ENCODE data around the gene COX6B2.
A peak's percentile ranks its signal among the peaks of the same experiment; 100 is the strongest.
"Not testable (repeated sequence)": the region's sequence is repeated elsewhere in the genome, so short reads cannot be mapped to it uniquely, and the experiment has no call there.

The COX6B2 gene

GRCh38 chr19:55341595-55342531 is 12.7 kb downstream of the COX6B2 start:
- no peak for DNase-seq

GRCh38 chr19:55341171-55341588 is 13.3 kb downstream of the COX6B2 start:
- peak; percentile 43 to 50 for DNase-seq

DNA sequence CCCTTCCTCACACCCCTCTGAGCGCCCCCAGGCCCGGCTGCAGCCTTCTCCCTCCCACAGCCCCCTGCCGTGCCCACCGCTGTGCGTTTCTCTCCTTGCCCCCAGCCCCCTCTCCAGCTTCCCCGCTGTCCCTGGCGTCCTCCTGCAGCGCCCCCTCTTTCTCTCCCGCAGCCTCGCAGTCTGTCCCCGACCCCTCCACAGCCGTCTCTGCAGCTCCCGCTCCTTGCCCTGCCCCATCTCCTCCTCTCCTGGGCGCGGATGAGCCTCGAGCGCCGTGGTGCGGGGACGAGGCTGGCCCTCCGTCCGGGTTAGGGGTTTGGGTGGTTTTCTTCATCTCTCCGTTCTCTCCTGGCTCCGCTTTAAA is 13.8 kb downstream of the COX6B2 start:
- DNase-seq, result peak; percentile 29 to 50

- DNase-seq, result peak in 1 of 2 experiments; percentile 33
Measured at GRCh38 chr19:55339889-55340783, 14.4 kb downstream of the COX6B2 start.

DNA sequence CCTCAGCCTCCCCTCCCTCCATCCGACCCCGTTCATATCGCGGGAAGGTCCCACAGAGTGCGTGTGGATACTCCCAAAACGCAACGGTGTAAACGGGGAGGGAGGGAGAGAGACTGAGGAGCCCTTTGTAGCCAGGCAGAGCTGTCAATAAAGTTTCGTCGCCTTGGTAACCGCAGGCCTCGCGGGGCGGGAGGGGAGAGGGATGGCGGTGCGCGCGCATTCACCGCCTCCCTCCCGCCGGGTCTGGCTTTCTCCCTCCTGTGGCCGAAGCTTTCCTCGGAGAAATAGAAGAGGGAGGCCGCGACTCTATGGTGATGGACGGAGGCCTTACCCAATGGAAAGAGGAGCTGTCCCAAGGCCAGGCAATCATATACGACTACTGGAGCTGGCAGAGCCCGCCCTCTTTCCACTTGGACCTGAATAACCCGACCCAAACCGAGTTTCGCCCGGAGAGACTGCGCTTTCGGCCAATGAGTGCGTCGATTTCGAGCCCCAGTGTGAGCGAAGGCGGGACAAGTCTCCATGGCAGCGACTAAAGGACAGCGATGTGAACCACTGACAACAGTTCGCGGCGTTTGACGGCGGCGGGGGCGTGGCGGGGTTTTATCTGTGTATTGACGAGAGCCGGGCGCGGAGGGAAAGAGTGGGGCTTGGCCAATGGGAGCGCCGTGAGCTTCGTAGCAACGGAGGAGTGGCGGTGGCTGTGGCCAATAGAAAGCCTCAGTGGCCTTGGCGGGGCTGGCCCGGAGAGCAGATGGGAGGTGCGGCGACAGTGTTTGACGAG is 15.2 kb downstream of the COX6B2 start, which contains the start of gene KMT5C:
KMT5C (plus strand) TSS at position 772 of the 784 bp plus-strand sequence. CDS start 2,061 bp downstream, outside the sequence.
- peak; percentile 100 for DNase-seq

DNA sequence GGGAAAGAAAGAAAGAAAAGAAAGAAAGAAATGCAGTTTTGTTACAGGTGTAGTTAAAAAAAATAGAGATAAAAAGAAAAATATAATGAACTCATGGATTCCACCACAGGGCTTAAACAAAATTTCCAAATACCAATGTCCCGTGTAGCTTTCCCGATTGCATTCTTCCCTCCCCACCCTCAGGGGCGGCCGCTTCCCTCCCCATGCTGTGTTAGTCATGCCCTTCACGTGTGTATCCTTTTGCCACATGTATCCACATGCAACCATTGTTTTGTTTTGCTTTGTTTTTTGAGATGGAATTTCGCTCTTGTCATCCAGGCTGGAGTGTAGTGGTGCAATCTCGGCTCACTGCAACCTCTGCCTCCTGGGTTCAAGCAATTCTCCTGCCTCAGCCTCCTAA is 18.4 kb downstream of the COX6B2 start:
- DNase-seq, result no peak

- DNase-seq, result no peak
Measured at GRCh38 chr19:55333870-55334269, 20.6 kb downstream of the COX6B2 start.

DNA sequence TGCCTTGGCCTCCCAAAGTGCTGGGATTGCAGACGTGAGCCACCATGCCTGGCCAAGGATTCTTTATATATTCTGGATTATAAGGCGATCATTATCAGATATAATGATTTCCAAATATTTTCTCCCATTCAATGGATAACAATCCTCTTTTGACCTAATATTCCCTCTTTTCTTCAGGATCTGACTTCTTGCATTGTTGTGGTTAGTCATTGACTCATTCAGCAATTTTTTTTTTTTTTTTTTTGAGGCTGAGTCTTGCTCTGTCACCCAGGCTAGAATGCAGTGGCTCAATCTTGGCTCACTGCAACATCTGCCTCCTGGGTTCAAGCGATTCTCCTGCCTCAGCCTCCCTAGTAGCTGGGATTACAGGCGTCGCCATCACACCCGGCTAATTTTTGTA is 24.7 kb downstream of the COX6B2 start:
- not testable (repeated sequence) for DNase-seq

DNA sequence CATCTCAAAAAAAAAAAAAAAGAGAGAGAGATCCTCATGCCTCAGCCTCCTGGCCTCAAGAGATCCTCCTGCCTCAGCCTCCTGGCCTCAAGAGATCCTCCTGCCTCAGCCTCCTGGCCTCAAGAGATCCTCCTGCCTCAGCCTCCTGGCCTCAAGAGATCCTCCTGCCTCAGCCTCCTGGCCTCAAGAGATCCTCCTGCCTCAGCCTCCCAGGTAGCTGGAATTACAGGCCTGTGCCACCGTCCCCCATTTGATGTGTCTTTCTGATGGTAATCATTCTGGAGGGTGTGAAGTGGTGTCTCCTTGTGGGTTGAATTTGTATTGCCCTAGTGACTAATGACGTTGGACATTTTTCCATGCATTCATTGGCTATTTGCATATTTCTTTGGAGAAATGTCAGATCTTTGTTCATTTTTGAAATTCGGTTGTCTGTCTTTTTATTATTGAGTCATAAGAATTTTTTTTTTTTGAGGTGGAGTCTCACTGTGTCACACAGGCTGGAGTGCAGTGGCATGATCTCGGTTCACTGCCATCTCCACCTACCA is 25.7 kb downstream of the COX6B2 start:
- peak; percentile 40 to 68 for DNase-seq

- DNase-seq, result no peak
Measured at GRCh38 chr19:55325172-55325571, 29.3 kb downstream of the COX6B2 start, which contains the start of gene TMEM150B. Gene TMEM150B (minus strand): TSS chr19:55325341. CDS start chr19:55321036, 4,305 bp downstream.

- no peak for DNase-seq
Measured at GRCh38 chr19:55324662-55325061, 29.9 kb downstream of the COX6B2 start.

DNA sequence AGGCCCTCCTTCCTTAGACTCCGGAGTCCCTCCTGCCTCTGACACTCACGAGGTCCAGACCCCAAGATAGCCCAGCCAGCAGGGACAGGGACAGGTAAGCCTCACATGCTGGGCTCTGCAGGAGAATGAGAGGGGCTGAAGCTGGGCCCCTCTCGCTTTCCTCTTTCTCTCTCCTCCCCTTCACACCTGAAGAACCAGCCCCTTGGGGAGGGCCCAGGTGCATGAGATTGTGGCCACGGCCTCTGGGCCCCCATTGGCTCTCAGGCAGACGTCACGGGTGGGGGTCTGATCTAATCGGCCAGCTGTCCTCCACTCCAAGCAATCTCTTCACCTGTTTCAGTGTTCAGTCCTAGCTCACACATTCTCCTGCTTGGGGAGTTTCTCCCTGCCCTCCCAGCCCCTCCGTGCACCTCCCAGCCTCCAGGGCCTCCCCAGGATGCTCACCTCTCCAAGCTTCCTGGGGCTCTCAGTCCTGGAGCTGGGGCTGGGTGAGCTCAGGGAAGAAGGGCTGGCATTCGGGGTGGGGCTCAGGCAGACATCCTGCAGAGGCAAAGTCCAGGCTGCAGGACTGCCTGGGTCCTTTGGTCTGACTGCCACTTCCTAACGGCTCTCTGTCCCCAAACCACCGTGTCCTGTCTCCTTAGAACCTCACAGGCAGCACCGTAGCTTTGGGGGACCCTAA is 32.2 kb downstream of the COX6B2 start:
- no peak for DNase-seq

DNA sequence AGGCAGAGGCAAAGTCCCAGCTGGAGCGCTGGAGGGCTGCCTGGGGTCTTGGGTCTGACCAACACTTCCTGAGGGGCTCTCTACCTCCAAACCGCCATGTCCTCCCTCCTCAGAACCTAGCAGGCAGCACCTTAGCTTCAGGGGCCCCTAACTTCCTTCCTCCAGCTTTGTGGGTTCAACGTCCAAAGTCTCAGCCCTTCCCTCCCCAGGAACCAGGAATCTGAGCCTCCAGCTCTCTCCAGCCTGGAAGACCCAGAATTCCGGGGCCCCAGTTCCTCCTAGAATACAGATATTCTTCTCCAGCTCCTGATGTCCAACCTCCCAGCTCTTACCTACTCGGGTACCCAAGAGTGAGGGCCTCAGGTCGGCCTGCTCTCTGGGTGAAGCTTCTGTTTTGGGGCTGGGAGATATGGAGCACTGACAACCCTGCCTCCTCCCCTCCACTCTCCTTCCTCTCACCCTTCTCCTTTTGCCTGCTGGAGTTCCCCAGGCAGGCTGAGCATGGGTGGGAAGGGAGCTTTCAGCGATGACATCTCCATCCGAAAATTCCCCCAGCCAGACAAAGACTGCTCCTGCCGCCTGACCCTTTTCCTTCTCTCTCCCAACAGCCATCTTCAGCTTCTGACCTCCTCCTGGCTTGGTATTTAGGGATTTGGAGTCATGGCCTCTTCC is 32.9 kb downstream of the COX6B2 start:
- DNase-seq, result no peak

DNA sequence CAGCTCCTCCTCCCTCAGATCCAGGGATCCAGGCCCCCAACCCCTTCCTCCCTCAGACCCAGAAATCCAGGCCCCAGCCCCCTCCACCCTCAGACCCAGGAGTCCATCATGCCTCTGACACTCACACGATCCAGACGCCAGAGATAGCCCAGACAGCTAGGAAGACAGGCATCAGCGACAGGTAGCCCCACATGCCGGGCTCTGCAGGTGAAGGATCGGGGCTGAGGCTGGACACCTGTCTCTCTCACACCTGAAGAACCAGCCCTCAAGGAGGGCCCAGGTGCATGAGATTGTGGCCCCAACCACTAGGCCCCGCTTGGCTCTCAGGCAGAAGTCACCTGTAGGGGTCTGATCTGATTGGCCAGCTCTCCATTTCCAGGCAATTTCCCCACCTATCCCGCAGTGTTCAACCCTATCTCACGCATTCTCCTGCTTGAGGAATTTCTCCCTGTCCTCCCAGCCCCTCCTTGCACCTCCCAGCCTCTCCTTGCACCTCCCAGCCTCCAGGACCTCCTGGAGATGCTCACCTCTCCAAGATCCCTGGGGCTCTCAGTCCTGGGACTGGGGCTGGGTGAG is 33.6 kb downstream of the COX6B2 start:
- no peak for DNase-seq

GRCh38 chr19:55319785-55320184 is 34.7 kb downstream of the COX6B2 start:
- no peak for DNase-seq

DNA sequence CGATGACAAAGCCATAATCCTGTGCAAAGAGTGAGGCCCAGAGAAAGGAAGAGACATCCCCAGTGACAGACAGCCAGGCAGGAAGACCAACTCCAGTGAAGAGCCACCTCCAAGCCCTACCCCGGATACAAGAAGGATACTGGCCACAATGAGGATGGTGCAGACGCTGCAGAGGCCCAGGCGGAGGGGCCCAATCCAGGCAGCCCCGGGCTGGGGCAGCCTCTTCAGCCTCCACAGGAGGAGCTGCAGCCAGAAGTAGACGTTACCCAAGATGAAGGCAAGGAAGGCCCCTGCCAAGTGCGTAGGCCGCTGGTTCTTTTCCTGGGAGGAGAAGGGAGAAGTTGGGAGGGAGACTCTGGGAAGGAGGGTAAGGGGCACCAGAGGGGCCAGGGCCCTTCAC is 37.9 kb downstream of the COX6B2 start:
- no peak for DNase-seq

DNA sequence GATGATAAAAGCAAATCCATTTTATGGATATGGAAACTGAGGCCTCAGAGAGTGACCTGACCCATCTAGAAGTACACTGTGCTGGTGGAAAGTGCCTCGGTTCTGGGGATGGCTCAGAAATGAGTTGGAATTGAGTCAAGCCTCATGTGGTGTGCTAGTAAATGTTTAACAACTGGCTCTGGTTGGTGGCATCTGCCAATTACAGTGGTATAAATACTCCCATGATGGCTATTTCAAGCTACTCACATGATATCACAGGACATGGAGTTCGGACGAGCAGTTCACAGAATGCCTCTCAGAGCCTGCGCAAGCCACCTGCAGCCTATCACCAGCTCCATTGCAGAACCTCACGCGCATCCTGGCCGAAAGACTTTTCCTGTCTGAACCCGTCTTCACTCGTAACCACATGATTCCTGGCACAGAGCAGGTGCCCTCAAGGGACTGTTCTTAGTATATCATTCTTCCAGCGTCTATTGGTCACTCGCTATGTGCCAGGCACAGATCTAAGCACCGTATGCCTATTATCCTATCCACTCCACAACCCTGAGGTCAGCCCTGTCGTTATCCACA is 38.5 kb downstream of the COX6B2 start:
- DNase-seq, result no peak

GRCh38 chr19:55314396-55314795 is 40.1 kb downstream of the COX6B2 start:
- DNase-seq, result no peak

DNA sequence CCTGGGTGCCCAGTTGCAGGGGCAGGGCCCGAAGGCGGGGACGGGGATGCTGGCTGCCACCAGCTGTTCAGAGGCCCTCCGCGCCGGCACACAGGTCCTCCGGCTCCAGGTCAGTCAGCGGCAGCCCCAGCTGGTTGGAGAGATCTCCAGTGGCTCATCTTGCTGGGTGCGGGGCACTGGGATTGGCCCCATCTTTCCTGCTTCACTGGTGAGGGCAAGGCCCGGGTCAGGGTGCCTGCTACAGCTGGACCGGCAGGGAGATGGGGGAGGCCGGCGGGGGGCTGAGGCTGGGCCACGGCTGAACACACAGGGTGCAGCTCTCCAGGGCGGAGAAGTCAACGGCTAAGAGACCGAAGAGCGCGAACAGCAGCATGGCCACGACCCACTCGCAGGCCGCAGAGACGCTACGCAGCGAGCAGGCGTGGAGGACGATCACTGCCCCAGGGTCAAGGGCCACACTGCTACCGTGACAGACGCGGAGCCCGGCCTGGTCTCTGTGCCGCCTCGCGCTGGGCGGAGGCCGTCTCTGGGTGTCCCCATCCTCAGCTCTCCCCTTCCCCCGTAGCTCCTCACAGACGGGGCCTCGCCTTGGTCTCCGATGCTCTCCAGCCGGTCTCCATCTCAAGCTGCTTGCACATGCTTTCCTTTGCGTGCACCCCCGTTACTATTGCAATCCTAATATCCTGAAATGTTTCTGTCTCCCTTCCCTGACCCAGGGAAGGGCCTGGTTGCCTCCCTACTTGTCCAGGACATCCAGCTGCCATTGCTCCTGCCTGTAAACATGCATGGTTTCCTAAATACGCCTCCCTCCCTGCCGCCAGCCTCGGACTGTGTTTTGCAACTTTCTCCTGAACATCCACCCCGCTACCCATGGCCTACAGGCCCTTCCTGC is 41.7 kb downstream of the COX6B2 start:
- DNase-seq, result no peak

All from Kasumi-1 (cell line).